RPMI7951 (cell line): Measurements from ENCODE around the gene PTPRM. TPM values are rescaled to one million over a fixed set of nuclear protein-coding genes. Genes with fewer than 3 reads are reported as not detected.

Source experiments
- DNase-seq: peaks from one replicate; pipeline ENCODE4 v3.0.0-alpha.2; 2012; ENCODE audit warnings: low read depth
- total RNA-seq: library from RNA; depleted of rRNA; stranded (reverse); fragments of >200 nt; shearing (Covaris generic); gene quantifications from 2 replicates; pipeline ENCODE4 v1.2.3, GENCODE V29; 2014

Gene PTPRM
- total RNA-seq, 1 experiment from 2014 or later: 51.8 TPM

DNA sequence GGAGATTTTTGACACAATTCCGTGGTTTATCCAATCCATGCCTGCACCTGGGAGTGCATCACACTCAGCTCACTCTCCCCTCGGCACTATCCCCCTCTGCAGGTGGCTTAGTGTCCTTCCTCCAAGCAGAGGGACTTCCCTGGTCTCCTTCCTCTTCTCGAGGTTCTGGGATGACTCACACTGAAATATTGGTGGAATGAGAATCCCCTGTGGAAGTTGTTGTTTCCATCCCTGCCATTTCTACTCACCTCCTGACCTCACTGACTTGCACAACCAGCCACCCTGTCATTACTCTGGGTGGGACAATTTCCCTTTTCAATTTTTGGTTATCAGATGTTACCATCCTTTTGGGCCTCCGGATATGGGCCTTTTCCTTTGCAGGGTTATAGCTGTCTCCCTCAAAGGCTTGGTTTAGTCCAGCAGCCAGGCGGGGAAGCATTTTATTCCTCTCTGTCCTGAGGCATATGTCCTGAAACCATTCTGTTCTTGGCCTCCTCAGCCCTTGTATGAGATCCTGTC, 59.9 kb downstream of the PTPRM start:
- DNase-seq: peak; percentile 82

DNA sequence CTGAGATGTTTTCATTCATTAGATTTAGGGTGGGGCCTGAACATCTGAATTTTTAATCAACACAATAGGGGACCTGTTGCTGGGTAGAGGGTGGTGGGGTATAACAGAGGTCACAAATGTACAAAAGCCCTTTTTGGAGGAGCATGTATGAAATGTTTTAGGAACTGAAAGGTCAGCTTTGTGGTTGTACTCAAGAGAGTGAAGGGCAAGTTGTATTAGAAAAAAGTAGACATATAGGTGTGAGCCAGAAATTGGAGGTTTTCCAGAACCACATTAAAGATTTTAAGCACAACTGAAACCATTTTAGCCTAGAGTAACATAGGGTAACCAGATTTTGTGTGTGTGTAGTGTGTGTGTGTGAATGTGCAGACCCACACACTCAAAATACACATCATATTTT, 62.3 kb downstream of the PTPRM start:
- DNase-seq: no peak

DNA sequence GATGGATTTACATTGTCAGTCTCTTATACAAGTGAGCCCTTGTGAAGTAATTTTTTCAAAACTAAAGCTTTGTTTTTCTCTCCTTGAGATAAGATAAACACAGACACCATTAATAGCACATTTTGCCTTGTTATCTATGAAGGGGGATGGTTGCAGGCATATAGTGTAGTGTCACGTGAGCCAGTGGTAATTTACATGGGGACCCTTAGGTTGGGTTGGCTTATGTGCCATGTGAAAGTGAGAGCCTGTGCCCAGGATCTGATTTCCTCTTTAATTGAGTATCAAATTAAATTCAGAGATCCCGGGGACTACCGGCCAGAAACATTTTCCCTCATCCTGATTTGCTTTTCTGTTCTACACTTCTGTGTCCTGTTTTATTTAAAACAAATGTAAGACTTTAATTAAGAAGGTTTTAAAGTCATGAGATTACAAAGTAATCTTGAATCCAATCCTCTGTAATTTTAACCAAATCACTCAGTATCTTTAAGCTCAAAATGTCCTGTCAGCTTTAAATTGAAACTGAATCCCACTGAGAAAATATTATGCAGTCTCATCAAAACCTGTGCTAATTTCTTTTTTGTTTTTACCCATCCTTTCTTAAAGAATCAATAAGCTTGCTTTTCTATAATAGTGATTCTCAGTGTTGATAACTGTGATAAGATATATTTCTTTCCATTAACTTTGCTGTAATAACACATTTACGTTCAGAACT, 63.8 kb downstream of the PTPRM start:
- DNase-seq: no peak

DNA sequence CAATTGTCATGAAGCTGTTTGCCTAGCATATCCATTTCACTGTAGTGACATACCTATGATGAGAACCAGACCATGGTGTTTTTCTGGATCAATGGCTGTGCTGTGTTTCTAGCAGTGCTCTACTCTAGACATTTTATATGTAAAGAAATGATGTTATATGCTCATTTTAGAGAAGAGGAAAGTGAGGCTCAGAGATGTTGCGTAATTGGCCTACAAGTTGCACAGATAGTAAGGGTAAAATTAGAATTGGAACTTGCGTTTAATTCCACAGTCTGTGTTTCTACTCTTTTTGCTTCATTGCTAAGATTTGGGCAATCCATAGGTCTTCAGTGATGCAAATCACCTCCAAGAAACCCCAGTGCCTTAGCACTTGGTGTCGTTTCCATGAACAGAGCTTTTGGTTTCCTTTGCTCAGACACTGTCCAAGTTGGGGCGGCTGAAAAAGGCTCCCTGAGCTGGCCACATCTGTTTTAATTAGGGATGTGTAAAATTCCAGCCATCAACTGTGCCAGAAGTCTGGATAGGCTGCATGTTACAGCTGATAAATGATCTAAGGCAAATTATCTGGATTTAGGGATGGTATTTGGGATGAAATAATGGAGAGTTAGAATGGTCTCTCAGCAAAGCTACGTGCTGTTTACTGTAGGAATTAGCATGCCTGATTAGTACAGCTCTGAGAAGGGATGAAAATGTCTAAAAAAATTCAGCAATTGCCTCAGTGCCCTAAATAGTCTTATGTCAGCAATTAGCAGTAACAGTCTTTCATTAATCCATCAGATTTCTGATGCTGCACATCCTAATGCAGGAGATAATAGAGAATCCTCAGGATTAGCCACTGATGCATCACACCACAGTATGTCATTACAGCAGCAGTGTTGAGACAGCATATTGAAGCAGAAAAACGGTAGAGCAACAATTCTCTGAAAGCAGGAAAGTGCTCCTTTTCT, 65.3 kb downstream of the PTPRM start:
- no peak for DNase-seq

DNA sequence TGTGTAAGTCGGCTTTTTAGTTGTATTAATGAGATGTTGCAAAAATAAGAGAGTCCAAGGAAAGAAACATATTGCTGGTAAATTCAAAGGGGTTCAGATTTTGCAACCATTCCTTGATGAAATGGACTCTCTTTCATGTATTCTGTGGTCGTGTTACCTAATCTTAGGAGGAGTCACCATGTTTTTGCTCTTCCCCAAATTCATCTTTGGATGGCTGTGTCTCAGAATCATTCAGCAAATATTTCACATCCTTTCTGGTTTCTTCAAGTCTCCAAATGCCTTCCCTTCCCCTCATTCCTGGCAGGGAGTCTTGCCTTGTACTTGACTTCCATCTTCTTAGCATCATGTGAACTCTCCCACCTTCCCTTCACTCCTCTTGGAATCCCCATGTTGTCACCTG, 66.1 kb downstream of the PTPRM start:
- DNase-seq: no peak

DNA sequence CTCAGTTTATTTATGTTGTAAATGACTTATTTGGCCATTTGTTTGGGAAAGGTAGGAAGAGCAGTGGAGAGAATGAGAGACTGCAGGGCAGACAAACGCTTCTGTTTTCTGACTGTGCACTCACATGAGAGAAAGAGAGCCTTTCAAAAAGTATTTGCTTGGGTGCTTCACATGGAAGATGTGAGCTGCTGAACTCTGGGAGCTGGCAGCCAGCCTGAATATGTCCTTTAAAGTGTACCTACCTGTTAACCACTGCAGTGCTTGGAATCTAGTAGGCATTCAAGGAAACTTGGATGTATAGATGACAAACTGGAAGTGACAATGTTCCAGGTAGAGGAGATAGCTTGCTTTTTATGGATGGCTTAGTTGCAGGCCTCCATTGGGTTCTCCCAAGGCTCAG, 68.8 kb downstream of the PTPRM start:
- no peak for DNase-seq

DNA sequence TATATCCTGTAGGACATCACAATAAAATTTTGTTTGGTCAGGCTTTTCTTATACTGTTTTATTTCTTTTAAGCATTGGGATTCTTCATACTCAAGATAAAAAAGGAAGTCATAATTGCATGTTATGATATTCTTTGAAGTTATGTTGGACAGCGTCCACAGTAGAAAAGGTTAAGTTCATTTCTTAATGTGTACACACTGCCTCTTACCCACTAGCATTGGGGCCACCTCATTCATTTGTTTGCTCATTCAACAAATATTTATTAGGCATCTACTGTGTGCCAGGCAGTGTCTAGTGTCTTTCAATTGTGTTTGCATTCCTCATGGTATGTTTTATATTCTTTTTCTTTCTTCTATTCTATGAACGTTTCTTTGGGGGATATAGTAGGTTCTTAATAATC, 70.2 kb downstream of the PTPRM start:
- no peak for DNase-seq

DNA sequence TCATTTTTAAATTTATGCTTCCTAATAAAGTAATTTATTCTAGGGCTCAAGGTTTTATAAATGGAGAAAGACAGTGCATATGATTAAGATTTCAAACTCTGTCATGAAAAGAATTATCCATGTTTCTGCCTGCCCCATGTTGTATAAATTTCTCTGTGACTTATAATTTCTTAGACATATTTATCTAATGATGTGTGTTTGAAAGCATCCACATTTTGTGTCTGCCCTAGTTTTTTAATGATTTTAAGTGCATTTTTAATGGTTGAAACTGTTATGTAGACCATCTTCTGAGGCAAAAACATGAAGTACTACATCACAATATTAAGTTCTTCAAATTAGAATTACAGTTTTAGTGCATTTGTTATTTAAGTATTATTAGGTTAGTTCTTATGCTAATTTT, 71.2 kb downstream of the PTPRM start:
- DNase-seq: no peak

DNA sequence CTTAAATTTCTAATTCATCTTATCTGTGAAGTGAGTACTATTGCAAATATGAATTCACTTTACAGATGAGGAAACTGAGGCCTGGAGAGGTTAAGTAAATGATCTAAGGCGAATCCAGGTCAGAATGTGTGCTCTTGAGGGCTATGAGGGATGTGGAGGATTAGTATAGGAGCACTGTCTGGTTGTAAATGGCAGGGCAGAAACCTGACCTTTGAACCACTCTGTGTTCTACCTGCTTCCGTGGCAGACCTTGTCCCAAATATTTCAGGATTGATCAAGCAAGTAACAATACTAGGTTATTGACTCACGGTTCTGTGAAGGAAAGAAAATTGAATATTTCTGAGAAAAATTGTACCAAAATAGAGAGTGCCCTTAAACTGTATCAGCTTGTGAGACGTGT, 74.7 kb downstream of the PTPRM start:
- no peak for DNase-seq

DNA sequence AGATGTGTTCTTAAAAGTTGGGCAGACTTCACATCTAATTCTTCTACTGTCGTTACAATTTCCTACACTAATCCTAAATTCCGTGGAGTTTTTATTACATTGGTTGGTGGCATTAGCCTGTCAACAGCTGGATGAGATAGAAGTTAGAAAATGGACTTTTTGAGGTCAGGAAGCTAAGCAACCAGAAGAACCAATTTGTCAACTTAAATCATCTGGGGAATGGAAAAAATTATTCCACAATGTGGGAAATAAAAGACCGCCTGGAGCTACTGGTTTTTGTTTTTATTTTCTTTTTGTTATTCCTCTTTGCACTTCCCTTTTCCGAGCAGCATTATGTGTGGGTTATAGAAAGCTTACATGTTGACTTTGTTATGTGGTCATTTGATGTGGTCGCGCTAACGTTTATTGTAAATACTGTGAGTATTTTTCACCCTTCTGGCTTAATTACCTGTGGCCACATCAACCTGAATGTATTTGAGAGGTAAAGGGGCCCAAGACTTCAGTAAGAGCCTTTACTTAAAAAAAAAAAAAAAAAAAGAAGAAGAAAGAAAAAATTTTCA, 75.3 kb downstream of the PTPRM start:
- no peak for DNase-seq

DNA sequence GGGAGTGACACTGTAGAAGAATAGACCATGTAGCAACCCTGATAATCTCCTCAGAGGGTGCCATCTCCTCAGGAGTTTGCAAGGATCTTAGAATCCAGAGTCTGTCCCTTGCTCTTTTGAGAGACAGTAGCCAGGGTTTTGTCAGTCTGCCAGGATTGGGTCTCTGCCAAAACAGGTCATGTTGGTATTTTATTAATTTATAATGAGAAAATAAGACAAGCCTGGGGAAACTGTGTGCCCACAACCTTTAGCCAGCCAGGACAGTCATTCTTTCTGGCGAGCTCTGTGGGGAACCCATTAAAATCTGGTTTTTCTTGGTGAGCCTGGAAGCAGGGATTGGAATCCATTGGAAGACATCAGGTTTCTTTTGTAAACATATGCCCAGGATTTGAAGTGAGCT, 78.6 kb downstream of the PTPRM start:
- DNase-seq: no peak

DNA sequence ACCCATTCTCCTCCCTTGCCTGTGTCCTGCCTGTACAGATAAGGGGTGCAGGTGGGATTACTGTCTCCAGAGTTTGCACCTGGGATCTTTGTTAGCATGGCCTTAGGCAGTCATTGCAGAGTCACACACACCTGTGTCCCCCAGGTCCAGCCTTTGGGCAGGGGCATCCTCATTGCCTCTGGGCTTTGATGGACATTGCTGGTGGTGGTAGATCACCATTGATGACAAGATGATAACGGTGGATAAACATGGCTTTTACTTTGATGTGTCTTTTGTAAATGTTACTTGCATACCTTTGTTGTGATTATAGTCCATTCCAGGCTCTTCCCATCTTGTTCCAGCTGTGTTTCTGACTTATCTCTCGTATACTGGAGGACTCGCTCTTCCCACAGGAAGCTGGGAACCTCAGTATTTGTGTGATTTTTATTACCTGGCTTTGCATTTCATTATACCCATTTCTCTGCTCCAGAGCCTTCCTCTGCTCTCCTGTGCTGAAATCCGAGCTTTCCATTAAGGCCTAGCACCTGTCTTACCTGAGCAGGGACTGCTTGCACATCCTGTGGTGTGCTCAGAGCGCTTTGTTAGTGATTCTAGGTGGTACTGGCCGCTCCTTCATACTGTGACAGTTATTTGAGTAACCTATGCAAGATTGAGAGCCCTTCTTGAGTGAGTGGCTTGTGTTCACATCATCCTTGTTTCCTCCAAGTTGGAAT, 79.2 kb downstream of the PTPRM start:
- no peak for DNase-seq

DNA sequence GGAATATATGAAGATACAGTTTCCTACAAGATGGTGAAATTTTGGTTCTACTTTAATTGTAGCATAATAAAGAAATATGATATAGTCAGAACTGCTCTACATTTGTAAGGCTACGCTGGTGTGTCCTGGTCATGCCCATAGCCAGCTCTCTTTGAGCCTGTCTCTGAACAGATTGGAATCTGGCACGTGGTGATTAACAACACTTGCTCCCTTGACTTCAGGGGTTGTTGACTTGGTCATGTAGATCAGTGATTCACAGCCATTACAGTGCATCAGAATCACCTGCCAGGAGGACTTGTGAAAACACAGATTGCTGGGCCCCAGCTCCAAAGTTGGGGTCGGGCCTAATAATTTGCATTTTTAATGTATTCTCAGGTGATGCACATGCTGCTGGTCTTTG, 80.4 kb downstream of the PTPRM start:
- no peak for DNase-seq

DNA sequence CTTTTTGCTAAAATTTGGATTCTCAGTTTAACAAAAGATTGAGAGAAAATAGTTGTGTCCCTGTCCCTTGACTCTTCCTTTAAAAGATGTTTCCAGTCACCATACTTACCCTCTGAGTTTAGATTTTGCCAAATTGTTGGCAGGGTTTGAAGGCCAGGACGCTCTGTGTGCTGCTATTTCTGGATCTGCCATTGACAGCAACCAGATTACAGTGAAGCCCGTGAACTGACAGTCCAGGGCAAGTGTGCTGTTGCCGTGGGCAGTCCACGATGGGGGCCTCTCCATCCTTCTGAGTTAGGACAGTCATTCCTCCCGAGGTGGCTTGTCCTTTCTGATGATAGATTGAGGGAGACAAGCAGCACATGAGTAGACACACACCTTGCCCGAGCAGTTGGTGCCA, 89.9 kb downstream of the PTPRM start:
- DNase-seq: no peak

DNA sequence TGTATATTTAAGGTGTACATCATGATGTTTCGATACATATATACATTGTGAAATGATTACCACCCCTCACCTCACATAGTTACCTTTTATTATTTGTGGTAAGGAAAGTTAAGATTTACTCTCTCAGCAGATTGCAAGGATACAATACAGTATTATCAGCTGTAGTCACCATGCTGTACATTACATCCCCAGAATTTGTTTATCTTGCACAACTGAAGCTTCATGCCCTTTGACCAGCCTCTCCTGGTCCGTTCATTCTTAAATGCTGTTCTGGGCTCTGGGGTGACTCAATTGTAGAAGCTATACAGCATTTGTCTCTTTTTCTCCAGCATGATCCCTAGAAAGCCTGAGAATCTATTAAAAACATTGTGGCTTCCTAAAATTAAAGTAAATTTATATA, 90.8 kb downstream of the PTPRM start:
- DNase-seq: no peak

DNA sequence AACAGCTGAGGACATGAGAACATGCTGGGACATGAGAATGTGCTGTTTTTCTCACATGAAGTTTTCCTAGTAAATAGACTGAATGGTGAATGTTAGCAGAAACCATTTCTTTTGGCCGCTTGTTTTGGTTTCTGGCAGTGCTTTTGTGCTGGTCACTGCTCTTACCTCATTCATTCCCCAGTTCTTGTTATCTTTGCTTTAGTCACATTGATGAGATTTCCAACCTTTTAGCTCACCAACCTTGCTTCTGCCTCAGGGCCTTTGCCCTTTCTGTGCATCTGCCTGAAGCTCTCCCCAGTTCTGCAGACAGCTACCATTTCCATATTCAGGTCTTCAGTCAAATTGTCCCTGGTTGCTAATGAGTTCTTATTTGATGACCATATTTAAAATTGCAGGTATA, 91.6 kb downstream of the PTPRM start:
- no peak for DNase-seq

DNA sequence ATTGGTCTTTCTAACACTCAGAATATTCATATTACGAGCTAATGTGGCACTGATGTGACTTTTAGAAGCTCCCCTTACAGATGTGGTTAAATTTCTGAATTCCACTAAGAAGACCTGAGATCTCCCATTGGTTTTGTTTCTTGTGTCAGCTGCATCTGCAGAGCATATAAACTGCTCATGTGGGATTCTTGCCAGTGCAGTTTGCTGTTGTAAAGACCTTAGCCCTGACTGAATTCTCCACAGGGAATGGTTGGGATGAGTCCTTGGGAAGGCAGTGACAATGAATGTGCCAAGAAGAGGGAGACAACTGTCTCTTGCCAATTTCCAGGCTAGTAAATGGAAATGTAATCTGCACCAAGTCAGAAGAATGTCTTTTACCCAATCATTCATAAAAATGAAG, 94.1 kb downstream of the PTPRM start:
- DNase-seq: no peak

DNA sequence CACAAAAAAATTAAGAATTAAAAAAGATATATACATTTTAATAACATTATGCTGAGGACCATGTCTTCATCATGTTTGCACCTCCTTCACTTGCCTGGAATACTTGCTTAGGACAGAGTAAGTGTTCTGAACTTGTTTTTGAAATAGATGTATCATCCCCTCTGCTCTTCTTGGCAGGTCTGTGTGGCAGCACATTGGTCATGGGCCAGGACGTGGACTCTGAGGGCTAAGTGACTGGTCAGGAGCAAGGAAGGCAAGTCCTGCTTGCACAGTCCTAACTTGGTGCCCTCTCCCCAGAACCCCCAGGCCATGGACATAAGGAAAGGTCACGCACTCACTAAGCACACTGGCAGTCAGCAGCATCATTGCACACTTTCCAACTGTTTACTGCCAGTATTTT, 95.8 kb downstream of the PTPRM start:
- DNase-seq: no peak

DNA sequence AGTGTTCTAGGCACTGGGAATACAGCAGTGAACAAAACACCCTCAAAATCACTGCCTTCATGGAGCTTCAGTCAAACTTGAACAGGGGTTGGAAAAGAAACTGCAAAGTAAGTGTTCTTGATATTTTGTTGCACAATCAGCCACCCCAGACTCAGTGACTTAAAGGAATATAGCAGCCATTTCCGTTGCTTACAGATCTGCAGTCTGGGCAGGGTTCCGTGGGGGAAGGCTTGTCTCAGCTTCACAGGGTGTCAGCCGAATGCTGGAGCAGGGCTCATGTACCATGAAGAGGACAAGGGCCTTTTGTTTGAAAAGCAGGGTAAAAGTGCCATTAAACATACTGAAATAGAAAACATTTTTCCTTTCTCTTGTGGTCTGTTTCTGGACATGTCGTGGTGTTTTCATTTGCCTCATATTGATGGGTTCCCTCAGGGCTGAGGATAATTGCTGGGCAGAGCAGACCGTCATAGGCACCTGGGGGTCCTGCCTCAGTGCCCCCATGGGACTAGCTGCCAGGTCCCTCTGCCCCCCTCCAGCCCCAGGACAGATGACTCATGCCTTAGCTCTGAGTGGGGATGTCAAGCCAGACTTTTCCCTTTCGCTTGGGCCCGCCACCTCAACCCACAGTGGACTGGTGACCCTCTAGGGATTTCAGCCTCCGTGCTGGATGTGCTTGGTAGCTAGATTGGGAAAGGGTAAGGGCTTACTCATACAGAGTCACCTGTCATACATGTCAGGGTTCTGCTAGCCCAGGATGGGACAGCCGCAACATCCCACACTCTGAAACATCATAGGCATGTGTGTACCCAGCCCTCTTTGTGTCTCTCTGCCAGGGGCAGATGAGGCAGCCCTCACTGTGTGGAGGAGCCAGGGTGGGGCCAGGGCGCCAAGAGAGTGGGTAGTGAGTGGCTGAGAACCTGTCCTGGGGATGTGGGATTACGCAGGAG, 96.5 kb downstream of the PTPRM start:
- peak; percentile 51 for DNase-seq

DNA sequence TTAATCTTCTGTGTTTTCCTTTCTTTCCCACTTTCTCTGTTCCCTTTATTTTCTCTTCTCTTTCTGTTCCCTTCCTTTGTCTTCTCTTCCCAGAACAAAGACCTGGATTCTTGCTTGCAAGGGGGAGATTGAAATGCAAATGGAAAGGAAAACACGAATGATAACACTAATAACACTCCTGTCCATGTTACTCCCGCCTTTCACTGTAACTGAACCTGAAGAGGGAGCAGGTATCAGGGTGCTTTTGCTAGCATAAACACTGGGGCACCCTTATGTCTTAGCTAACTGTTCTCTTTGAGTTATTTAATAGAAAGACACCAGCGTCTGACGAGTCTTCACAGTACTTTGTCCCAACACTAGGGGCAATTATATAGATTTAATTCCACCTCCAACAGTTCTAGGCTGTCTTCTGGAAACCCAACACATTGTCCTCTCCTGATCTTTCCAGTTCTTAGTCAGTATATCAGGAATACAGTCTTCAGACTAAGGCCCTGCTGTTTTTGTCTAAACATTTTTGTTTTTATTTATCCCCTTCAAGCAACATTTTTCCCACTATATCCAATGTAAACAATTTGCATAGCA, 99.2 kb downstream of the PTPRM start:
- no peak for DNase-seq

DNA sequence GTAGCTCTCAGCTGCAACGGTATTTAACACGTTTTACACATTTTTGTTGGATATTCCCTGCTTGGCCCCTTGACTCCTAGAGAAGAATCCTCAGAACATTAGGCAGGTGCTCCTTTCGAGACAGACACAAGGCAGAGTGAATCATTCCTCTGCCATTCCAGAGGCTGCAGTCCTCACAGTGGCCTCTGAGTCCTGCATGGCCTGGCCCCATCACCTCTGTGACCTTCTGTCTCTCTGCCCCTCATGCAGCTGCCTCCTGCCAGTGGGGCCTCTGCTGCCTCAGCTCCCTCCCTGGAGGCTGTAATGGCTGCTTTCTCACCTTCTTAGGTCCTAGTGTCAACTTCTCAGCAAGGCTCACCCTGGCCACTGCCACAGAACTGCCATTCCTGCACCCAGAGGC, 101.3 kb downstream of the PTPRM start:
- DNase-seq: no peak
